ENCODE results near the gene FOXO3. TPM values are rescaled to one million over a fixed set of nuclear protein-coding genes. Genes with fewer than 3 reads are reported as not detected.

FOXO3 gene
- total and polyA plus RNA-seq, 11 donors = 11.6 to 87.9 (median 38.7) TPM

DNA sequence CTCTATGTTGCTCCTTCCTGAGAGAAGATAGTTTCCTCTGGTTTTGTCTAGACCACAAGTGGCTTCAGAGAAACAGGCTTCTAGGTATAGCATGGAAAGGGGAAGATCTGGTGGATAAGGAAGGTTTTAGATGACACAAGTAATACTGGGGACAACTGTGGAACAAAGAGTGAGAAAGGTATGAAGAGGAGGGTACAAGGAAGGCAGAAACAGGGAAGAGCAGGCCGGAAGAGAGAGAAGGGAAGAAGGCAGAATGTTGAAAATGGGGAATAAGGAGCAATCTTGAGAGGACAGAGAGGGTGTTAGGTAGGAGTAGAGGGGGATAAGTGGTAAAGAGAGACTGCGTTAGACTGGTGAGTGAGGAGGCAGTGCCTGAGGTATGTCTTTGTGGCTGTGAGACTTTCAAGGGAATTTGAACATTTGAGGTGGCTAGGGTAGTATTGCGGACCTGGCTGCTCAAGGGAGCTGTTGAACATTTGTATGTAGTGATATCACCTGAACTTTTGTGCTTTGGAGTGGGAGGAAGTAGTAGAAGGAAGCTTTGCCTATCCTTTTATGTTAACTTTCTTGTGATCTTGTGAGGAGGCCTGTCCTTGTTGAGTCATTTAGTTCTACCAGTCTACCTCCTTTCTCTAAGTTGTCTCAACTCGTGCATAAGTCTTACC, 69.5 kb downstream of the FOXO3 start:
- Histone ChIP-seq H3K9me3 (no peaks in the 10 kb centered on the region), H3K4me1 (peaks cover 18 to 99% (median 81%) of the 10 kb centered on the region in 12 donors), H3K27ac (no peak overlapping the region), H3K27me3 (no peaks in the 10 kb centered on the region), H3K4me3 (no peak overlapping the region), H3K36me3 (no peaks in the 10 kb centered on the region)
- DNase-seq (no peak), ATAC-seq (no peak)
- intact Hi-C loops (cut with DNase I) = no loop called here
- TF ChIP-seq, protein P1, sequence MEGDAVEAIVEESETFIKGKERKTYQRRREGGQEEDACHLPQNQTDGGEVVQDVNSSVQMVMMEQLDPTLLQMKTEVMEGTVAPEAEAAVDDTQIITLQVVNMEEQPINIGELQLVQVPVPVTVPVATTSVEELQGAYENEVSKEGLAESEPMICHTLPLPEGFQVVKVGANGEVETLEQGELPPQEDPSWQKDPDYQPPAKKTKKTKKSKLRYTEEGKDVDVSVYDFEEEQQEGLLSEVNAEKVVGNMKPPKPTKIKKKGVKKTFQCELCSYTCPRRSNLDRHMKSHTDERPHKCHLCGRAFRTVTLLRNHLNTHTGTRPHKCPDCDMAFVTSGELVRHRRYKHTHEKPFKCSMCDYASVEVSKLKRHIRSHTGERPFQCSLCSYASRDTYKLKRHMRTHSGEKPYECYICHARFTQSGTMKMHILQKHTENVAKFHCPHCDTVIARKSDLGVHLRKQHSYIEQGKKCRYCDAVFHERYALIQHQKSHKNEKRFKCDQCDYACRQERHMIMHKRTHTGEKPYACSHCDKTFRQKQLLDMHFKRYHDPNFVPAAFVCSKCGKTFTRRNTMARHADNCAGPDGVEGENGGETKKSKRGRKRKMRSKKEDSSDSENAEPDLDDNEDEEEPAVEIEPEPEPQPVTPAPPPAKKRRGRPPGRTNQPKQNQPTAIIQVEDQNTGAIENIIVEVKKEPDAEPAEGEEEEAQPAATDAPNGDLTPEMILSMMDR (IDR thresholded peaks at IDR 0.05) = no peak
- TF ChIP-seq POLR2A (IDR thresholded peaks at IDR 0.05) = no peak
- whole genome bisulfite sequencing, 4 donors = 85 to 91% (median 88%) methylated on average over 4 of the region's 4 CpGs

DNA sequence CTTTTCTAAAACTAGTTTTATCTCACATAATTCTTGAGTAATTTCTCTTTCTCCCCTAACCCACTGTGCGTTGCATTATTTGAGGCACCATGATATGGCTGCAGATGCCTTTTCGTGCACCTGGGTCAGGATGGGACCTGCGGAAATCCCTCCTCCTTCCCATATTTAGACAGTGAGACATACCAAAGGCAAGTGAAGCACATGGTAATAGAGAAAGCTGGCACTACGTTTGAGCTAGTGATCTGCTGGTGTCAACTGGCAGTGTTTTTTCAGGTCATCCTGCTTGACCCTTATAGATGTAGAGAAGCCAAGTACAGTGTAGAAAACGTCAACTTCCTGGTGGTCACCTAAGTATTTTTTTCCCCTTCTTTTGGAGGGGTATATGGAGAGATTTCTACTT, 71.7 kb downstream of the FOXO3 start:
- Histone ChIP-seq H3K27me3 (no peaks in the 10 kb centered on the region), H3K9me3 (no peaks in the 10 kb centered on the region), H3K4me3 (no peak overlapping the region), H3K36me3 (no peaks in the 10 kb centered on the region), H3K4me1 (peaks cover 17 to 99% (median 79%) of the 10 kb centered on the region in 12 donors), H3K27ac (no peak overlapping the region)
- TF ChIP-seq POLR2A (IDR thresholded peaks at IDR 0.05) = no peak
- TF ChIP-seq, protein P1 (IDR thresholded peaks at IDR 0.05) = no peak
- DNase-seq (no peak), ATAC-seq (peak in 3 of 4 donors; percentile 35 to 56 (median 42))
- WGBS, 4 donors = 36 to 46% (median 45%) methylated on average over 5 of the region's 5 CpGs
- intact Hi-C loops (cut with DNase I) = no loop called here

DNA sequence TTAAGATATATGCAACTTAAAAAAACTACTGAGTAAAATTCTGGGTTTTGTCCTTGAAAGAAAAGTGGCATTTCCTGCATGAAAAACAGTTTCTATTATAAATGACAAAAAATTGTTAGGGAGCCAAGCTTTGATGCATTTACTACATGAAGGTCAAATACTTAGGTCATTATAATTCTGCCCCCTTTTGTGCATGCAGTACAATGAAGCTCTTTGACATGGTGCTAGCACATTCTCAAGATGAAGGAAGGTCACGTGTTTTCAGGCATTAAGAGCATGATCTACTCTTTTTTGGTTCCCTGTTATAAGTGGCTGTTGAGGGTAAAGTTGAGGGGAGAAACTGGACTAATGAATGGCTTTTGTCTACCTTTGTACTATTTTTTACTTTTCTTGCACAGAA, 72.7 kb downstream of the FOXO3 start:
- TF ChIP-seq, protein P1 (IDR thresholded peaks at IDR 0.05) = no peak
- no peak for TF ChIP-seq POLR2A (IDR thresholded peaks at IDR 0.05)
- Histone ChIP-seq H3K4me1 (peaks cover 13 to 95% (median 77%) of the 10 kb centered on the region in 12 donors), H3K4me3 (no peak overlapping the region), H3K27ac (no peak overlapping the region), H3K27me3 (no peaks in the 10 kb centered on the region), H3K9me3 (no peaks in the 10 kb centered on the region), H3K36me3 (no peaks in the 10 kb centered on the region)
- WGBS, 4 donors = 64 to 81% (median 74%) methylated on average over 1 of the region's 1 CpG
- intact Hi-C loops (cut with DNase I) = no loop called here
- ATAC-seq (no peak), DNase-seq (no peak)

DNA sequence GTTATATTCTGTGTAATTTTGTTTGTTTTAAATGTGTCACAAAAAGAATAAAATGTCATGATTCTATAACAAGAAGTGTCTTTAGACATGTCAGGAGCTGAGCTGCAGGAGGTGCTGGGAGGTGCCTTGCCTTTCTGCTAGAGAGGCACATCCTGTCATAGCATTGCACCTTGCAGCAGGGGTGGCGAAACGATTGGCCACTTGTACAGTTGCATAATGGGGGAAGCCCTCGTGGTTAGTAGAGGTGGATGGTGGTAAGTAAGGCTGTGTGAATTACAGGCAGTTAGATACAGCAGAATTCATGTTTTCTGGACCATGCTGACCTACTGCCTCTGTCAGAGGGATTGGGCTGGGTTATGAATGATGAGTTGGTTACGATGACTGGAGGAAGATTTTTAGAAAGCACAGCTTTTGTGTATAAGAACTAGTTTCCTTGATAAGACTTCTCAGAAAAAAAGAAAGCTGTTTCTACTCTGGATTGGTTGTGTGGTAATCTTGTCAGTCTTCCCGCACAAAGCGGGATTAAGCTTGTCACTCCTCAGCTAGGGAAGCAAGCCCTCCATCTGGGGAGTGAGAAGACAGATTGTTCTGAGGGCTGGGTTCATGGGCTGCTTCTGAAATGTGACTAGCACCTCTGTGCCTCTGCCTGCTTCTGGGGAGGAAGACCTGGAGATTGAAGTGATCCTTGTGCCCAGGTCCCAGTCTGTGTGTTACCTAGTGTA, 74.9 kb downstream of the FOXO3 start:
- ATAC-seq (peak in 3 of 4 donors; percentile 10 to 56 (median 31)), DNase-seq (no peak)
- H3K4me3 ChIP-seq = no peak overlapping the region
- H3K4me1 ChIP-seq = peaks cover 9 to 89% (median 71%) of the 10 kb centered on the region in 12 donors
- H3K27ac ChIP-seq = peak overlapping the region in 1 of 12 donors; percentile 7
- intact Hi-C loops (cut with DNase I) = no loop called here
- no peaks in the 10 kb centered on the region for H3K9me3 ChIP-seq
- no peak for TF ChIP-seq POLR2A (IDR thresholded peaks at IDR 0.05)
- TF ChIP-seq, protein P1 (IDR thresholded peaks at IDR 0.05) = no peak
- no peaks in the 10 kb centered on the region for H3K36me3 ChIP-seq
- WGBS, 4 donors = 65 to 74% (median 67%) methylated on average over 6 of the region's 6 CpGs
- no peaks in the 10 kb centered on the region for H3K27me3 ChIP-seq

Data from heart left ventricle (tissue), 16 donors.